DMS114 treated with DMSO at 0.1 percent for 48 hours (cell line): Measurements from ENCODE around the gene HMMR.
A peak's percentile ranks its signal among the peaks of the same experiment; 100 is the strongest.

Source experiments
- DNase-seq: peaks from one replicate; lab custom pipeline; 2025; ENCODE audit not compliant: unreplicated experiment; lab: John Stamatoyannopoulos, UW

HMMR gene

DNA sequence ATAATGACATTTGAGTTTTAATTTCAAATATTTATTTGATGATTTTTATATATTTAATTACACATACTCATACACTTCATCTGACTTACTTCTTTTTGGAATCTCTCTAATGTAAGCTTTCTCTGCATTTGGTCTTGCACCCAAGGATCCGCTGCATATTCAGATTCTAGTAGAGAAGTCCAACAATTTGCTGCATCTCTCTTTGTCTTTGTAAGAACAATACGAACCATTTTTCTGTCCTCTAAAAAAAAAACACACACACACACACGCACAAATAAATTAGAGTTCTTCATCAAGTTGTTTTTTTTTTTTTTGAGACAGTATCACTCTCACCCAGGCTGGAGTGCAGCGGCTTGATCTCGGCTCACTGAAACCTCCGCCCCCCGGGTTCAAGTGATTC is 3.6 kb upstream of the HMMR start:
- DNase-seq: no peak

DNA sequence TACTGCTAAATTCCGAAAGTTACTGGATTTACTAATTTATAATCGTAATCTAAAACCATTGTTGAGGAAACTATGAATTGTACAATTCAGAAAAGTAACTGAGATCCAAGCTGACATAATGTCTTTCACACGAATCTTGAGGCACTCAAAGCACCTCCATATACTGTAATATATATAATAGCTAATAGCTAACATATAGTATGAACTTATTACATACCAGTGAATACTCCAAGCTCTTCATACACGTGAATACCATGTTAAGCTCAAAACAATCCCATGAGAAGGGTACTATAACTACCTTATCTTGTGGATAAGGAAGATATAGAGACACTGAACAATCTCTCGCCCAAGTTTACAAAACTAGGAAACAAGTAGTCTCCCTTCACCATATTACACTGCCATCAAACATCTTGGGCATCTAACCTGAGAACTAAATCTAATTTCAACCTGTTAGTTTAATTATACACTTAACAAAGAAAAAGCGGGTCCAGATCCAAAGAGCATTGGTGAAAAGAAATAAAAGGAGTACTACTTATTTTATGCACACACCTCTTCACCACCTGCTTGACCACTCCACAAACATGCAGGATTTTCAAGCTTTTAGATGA is 1.6 kb upstream of the HMMR start:
- no peak for DNase-seq

DNA sequence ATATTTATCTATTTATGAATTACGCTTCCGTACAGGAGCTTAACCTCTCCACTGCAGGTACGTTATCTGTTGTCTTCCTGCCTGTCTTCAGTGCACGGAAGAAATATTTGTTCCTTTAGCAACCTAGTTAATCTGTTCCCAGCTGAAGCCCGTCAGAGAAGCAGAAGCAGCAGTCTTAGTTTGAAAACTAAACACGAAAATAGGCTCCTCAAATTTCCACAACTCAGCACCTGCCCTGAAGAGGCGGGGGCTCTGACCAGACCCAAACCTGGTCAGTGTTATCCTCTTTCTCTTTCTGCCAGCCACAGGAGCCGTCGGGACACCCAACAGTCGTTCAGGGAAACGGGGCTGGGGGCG is 992 bp upstream of the HMMR start:
- peak; percentile 66 for DNase-seq

DNA sequence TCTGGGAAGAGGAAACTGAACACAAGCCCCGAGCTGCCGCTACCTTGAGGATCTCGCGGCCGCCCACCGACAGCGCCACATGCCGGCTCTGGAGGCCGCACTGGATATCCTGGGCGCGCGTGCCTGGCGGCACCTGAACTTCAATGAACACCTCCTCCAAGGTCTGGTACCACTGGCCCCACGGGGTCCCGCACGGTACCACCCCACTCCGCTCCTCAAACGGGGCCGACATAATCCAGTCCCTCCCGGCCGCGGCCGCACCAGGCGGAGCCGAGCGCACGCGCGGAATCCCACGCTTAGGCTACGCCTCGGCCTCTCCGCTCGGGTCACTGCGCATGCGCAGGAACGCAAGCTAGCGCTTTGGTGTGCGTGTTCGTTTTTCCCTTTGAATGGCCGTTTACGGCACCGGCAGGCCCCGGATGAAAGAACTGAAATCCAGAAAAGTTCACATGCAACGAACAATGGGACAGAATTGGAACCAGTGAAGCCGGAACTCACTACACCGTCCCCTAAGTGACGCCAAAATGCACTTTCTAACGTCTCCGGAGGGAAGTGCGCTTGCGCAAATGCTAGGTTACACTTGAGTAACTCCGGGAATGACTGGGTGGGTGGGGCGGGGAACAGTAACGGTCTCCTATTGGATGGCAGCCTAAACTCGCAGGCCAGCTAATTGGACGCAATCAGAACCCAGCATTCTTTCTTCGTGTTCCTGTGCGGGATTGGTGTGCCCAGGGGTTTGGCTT is 442 bp upstream of the HMMR start, which contains the start of gene NUDCD2:
Gene NUDCD2 (minus strand): TSS at position 284 of the 743 bp plus-strand sequence. CDS start 52 bp downstream, at position 232.
- peak; percentile 99 for DNase-seq

DNA sequence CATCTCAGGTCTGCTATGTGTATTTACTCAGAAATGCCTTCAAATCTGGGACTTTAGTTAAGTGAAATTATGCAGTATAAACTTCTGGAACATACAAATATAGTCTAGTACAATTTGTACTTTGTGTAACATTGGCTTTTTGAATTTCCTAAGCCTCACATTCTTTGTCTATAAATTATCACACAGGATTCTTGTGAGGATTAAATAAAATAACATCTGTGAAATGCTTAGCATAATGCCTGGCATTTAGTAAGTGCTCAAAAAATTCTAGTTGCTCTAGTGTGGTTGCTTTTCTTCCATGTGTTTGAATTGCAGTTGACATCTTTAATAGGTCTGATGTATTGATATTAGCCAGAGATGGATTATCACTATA is 2.6 kb downstream of the HMMR start:
- DNase-seq: no peak

DNA sequence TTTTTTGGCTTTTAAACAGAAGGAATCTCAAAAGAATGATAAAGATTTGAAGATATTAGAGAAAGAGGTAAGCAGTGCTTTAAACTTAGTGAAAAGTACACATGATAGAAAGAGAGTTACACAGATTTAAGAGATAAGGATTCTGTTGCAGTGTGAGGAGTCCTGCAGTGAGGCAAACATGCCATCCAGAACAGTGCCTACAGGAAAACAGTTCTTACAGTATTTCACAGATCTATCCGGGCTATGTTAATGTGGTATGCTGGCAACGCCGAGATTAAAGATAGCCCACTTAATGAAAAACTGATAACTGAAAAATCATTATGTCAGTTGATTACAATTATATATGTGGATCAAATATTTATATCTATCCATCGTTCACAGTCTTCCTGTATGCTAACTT is 7.2 kb downstream of the HMMR start:
- no peak for DNase-seq

DNA sequence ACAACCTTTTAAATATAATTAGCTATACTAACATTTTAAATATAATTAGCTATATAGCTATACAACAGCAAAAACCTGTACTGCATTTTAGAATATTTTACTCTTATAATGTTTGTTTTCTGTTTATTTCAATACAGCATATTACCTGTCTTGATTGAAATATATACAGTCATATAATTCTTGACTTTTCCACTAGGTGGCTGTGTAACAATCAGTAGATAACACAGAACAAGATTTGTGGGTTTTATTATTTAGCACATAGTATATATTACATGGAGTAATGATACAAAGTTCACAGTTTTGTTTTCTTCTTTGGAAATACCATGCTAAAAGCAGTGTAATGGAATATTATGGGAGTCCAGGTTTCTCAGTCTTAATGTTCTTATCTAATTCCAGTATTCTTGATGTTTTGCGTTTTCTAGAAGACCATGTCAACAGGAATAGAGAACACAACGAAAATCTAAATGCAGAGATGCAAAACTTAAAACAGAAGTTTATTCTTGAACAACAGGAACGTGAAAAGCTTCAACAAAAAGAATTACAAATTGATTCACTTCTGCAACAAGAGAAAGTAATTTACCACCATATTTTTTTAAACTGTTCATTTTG is 13.3 kb downstream of the HMMR start:
- no peak for DNase-seq

DNA sequence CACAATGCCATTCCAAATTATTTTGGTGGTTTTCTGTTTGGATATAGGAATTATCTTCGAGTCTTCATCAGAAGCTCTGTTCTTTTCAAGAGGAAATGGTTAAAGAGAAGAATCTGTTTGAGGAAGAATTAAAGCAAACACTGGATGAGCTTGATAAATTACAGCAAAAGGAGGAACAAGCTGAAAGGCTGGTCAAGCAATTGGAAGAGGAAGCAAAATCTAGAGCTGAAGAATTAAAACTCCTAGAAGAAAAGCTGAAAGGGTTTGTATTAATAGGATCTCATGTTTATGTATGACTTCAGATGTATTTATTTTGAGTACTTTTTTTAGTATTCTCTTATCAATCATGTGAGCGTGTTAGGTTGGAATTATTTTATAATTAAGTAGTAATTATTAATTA is 15.0 kb downstream of the HMMR start:
- no peak for DNase-seq

DNA sequence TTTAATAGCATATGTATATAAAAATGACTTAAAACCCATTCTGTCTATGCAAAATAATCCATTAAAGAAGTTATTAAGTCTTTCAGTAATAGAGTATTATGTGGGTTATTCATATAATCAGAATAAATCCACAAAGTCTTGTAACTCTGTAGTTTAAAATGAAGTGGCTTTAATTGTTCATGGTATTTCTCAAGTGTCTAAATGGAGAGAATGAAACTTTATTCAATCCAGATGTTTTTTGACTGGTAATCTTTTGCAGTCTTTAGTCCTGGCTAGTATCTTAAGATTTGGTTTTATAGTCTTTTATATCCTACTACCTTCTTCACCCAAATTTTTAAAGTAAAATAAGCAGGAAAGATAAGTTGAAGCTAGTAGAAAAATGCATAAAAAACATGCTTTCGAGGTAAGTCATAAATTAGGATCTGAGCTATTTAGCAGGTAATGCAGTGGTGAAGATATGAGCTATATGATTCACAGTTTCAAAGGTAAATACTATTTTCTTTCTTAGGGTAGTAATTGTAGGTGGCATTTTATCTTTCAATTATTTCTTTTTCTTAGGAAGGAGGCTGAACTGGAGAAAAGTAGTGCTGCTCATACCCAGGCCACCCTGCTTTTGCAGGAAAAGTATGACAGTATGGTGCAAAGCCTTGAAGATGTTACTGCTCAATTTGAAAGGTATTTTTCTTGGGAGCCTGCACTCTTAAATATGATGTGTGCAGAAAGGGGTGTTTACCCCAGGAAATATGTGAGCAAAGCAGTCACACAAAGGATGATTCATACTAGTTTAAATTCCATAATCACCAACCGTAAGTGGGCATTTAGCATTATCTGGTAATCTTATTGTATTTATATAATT is 17.9 kb downstream of the HMMR start:
- DNase-seq: no peak

DNA sequence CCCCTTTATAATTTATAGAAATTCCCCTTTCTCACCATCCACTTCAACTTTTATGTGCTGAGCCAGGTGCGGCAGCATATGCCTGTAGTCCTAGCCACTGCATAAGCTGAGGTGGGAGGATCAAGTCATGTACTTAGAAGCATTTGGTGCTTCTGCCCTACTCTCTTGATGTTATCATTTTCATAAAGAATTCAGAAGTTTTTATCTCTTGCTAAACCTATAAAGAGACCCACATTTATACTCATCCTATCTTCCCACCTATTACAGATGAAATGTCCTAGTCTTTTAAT is 18.5 kb downstream of the HMMR start:
- DNase-seq: no peak

DNA sequence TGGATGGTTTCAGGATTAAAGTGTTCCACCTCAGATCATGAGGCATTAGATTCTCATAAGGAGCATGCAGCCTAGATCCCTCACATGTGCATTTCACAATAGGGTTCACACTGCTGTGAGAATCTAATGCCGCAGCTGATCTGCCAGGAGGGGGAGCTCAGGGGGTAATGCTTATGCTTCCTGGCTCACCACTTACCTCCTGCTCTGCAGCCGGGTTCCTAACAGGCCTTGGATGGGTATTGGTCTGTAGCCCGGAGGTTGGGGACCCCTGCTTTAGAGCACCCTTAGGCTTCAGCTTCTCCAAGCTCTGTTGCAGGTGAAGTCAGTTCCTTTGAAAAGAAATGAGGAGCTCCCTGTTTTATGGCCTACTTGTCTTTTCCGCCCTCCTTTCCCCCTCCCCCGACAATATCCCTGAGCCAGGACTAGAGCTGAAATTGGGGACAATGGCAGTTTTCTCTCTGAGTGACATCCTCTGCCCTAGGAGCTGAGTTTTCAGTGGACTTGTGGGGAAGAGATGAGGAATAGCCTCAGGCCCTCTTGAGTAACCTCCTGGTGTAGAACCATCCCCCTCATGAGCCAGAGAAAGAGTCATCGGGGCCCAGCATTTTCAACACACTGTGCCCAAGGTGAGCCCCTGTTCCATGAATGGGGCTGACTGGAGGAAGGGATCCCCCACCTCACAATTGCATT is 28.8 kb downstream of the HMMR start:
- DNase-seq: no peak

DNA sequence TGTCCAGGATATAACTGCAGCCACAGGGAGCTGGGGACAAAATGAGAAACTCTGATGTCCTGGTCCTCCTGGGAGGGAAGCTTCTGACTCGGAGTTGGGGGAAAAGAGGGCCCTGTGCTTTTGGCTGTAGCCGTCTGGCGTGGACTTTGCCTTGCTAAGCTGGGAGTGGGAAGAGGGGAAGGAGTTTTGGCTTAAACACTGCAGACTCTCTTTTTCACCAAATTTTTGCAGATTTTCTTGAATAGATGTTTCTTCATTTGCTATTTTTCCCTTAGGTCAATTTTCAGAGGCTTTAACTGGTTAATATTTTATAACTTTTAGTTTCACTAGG is 29.3 kb downstream of the HMMR start:
- no peak for DNase-seq

DNA sequence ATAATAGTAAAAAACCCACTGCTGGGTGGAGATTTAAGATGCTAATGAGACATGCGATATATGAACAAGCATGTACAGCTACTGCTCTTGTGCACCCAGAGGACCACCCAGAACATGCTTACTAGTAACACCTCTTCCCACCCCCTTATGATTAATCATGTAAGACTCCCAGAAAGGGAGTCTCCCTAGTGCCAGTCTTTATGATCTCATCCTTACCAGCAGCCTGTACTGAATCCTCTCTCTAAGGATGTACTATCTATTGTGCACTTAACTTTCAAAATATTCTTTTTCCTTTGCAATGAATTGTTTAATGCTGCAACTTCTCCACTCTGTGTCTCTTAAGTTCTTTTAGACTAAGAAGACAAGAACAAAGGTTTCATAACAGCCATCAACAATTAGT is 35.9 kb downstream of the HMMR start:
- DNase-seq: no peak

DNA sequence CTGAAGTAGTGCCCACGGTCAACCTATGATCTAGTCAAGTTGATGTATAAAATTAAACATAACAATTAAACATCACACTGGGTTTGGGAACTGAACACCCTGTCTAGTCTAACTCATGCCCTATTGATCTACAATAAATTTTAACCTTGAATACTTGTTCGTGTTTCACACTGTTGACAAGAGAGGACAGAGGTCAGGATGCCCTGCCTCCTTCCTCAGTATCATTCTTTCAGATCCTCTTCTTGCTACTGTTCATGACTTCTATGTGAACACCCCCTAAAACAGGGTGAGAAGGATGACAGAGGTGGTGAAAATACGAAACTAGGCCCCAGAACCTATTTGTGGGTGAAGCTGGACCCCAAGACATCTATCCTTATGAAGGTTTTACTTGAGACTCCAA is 36.9 kb downstream of the HMMR start:
- no peak for DNase-seq

DNA sequence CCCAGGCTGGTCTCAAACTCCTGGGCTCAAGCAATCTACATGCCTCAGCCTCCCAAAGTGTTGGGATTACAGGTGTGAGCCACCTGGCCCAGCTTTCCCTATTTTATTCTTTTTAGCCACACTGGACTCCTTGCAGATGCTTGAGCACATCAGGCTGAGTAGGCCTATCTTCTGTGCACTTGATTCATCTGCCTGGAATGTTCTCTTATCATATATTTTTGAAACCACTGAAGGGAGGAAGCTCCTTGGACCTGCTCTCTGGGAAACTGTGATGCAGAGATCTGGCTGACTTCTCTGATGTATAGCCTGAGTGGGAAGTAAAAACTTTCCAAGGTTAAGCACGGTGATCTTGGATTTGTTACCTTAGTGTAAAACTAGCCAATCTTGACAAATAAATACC is 38.5 kb downstream of the HMMR start:
- no peak for DNase-seq

DNA sequence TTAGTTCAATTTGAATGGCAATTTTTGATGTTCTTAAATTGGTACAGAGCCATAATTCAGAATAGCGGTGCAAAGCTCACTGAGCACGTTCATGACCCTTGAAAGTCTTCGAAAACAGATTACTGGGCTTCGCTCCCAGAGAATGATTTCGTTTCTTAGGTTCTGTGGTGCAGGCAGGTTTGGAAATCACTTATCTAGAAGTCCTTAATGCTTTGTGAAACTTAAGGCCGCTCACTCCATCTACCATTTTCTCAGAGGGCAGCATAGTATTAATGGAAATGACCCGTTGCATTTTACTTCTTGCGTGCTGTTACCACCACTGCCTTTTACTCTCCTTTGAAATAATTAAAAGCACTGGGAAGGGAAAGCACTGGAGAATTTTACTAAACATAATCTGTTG is 42.1 kb downstream of the HMMR start:
- DNase-seq: no peak

DNA sequence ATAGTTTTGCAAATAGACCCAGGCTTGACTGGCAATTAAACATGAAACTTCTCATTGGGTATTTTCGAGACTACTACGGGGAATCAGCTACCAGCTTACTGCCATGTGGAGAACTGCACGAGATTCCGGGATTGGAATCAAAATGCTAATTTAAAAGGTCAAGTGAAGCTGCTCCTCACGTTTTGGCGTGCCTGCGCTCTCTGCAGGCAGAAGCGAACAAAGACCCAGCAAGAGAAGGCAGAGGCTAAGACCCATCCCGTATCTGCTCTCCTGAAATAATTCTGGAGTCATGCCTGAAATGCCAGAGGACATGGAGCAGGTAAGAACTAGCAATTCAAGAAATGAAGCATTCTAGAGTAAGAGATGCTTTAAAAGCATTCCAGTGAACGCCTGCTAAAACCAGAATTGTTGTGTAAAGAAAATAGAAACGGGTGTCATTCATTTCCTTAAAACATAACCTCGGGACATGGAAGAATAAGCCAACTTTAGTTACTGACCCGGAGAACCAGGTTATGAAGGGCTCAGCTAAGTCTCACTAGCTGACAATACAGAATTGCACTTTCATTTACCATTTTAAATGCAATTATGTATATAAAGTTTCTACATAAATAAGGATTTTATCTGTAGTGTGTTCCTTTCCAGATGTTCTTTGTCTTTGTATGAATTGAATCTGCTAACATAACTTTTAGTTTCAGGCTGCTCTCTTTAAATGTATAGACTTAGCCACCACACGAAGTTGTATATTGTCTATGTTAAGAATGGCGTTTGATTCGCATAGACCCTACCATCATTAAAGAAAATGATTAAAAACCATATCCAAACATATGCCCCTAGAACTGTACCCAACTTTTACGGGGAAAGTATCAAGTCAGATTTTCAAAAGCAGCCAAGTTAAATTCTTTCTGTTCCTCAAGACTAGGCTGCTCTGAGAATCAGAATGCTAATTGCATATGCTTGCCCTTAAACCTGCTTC is 43.0 kb downstream of the HMMR start:
- no peak for DNase-seq

DNA sequence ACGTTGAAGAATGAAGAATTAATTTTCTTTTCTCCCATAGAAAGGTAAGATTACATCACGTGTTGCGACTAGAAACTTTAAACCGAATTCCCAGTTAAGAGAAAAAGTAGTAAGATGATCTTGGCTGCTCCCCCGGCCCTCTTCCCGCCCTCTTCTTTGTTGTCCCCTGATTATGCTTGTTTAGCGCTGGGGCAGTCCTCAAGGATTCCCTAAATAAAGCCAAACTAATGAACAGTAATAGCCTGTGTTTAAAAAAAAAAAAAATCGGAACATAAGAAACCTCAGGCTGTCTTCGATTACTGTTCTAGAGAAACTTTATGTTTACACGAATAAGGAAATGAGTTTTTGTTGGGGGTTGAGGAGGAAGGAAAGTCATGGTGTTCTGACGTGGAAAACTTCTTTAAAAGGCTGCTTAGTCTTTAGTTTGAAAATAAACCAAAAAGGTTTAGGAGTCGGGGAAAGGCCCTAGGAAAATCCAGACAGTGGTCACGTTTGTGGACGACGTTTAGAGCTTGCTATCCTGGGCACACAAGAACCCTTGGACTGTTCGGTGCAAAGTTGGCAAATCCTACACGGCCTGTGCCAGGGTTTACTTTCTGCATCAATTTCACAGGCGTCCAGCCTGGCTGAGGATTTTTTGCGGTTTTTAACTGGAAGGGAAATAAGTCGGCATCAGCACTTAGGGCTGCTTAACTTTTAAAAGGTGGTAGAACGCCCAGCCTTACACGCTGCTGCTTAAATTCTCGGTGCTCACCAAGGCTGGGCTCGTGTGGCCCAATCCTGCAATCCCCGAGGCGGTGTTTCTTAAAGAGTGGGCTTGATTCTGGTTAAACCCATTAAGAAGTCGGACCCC is 43.9 kb downstream of the HMMR start:
- DNase-seq: no peak

DNA sequence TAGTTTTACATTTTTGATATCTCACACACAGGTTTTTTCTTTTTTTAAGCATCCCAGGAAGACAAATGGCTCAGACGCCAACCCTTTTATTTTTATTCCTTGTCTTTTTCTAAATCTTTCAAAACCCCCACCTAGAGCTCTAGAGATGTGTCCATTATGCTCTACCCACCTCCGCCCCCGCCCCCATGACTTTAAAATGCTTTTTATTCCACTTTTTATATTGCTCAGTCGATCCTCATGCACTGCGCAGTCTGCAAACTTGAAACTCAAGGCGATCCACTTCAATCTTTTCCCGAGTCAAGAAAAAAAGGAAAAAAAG is 44.6 kb downstream of the HMMR start:
- no peak for DNase-seq
